Stimulated activated CD4-positive, alpha-beta T cell treated with anti-CD3 and anti-CD28 coated beads, Interleukin-1b, Interleukin-23, amount 100 ng/mL, for 48 hours (primary cell): Measurements from ENCODE around the gene NEK11.
A peak's percentile ranks its signal among the peaks of the same experiment; 100 is the strongest.

Source experiments
- DNase-seq: peaks from one replicate; pipeline ENCODE4 v3.0.0-alpha.2; 2020

NEK11 gene

GRCh38 chr3:131143802-131144201, 117.1 kb downstream of the NEK11 start:
- no peak for DNase-seq

- no peak for DNase-seq
Measured at GRCh38 chr3:131147534-131147933, 120.9 kb downstream of the NEK11 start.

- no peak for DNase-seq
Measured at GRCh38 chr3:131158434-131158833, 131.8 kb downstream of the NEK11 start.

GRCh38 chr3:131162516-131162915, 135.8 kb downstream of the NEK11 start:
- no peak for DNase-seq

GRCh38 chr3:131167867-131168266, 141.2 kb downstream of the NEK11 start:
- DNase-seq: no peak

GRCh38 chr3:131169331-131169730, 142.7 kb downstream of the NEK11 start:
- DNase-seq: no peak

GRCh38 chr3:131172502-131173200, 146.0 kb downstream of the NEK11 start:
- no peak for DNase-seq

GRCh38 chr3:131174752-131175151, 148.1 kb downstream of the NEK11 start:
- peak; percentile 2 for DNase-seq

GRCh38 chr3:131178710-131179375, 152.2 kb downstream of the NEK11 start:
- no peak for DNase-seq

- no peak for DNase-seq
Measured at GRCh38 chr3:131192701-131193100, 166.0 kb downstream of the NEK11 start.

GRCh38 chr3:131193641-131194238, 167.1 kb downstream of the NEK11 start:
- no peak for DNase-seq

GRCh38 chr3:131194816-131195215, 168.1 kb downstream of the NEK11 start:
- no peak for DNase-seq

- no peak for DNase-seq
Measured at GRCh38 chr3:131200636-131201199, 174.0 kb downstream of the NEK11 start.

- DNase-seq: no peak
Measured at GRCh38 chr3:131216330-131216729, 189.7 kb downstream of the NEK11 start.

- DNase-seq: peak; percentile 3
Measured at GRCh38 chr3:131216801-131217200, 190.1 kb downstream of the NEK11 start.

- DNase-seq: no peak
Measured at GRCh38 chr3:131217296-131217741, 190.6 kb downstream of the NEK11 start.

- DNase-seq: no peak
Measured at GRCh38 chr3:131218196-131218595, 191.5 kb downstream of the NEK11 start.

GRCh38 chr3:131221731-131222130, 195.1 kb downstream of the NEK11 start:
- DNase-seq: no peak

GRCh38 chr3:131222599-131222998, 195.9 kb downstream of the NEK11 start:
- no peak for DNase-seq

GRCh38 chr3:131223373-131224289, 197.0 kb downstream of the NEK11 start:
- DNase-seq: no peak

- DNase-seq: no peak
Measured at GRCh38 chr3:131224886-131225550, 198.3 kb downstream of the NEK11 start.

- no peak for DNase-seq
Measured at GRCh38 chr3:131228522-131228921, 201.8 kb downstream of the NEK11 start.
